Measurements from ENCODE around the gene CASP3. TPM values are rescaled to one million over a fixed set of nuclear protein-coding genes. Genes with fewer than 3 reads are reported as not detected.
A peak's percentile ranks its signal among the peaks of the same experiment; 100 is the strongest.

Gene CASP3
- total and polyA plus RNA-seq, 11 donors, result 7.3 to 32.0 (median 15.8) TPM

DNA sequence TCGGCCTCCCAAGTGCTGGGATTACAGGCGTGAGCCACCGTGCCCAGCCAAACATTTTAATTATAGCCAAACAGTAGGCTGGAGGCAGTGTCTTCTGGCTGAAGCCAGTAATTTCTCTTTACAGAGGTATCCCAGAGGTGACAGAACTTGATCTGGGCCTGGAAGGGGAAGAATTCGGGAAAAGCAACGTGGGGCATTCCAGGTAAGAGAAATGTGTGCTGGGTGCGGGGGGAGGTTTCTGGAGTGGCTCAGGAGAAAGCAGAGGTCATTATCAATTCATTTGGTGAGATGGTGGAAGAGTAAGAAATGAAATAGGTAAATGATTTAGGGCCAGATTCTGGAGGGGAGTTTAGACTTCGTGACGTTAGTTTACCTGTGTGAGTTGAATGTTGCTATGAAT lies 2.7 kb upstream of the CASP3 start:
- Histone ChIP-seq H3K36me3 (peaks cover 0 to 12% (median under 1%) of the 10 kb centered on the region in 9 donors), H3K27me3 (no peaks in the 10 kb centered on the region), H3K9me3 (no peaks in the 10 kb centered on the region), H3K4me1 (peaks cover 5 to 39% (median 23%) of the 10 kb centered on the region in 12 donors), H3K27ac (no peak overlapping the region), H3K4me3 (no peak overlapping the region)
- intact Hi-C loops (cut with DNase I), result loop anchor here in 1 of 10 donors (10.0 kb wide), 1 partner anchor 173 kb away; the partner anchor contains the start of gene ACSL1
- TF ChIP-seq POLR2A (IDR thresholded peaks at IDR 0.05), result no peak
- TF ChIP-seq, protein P1, sequence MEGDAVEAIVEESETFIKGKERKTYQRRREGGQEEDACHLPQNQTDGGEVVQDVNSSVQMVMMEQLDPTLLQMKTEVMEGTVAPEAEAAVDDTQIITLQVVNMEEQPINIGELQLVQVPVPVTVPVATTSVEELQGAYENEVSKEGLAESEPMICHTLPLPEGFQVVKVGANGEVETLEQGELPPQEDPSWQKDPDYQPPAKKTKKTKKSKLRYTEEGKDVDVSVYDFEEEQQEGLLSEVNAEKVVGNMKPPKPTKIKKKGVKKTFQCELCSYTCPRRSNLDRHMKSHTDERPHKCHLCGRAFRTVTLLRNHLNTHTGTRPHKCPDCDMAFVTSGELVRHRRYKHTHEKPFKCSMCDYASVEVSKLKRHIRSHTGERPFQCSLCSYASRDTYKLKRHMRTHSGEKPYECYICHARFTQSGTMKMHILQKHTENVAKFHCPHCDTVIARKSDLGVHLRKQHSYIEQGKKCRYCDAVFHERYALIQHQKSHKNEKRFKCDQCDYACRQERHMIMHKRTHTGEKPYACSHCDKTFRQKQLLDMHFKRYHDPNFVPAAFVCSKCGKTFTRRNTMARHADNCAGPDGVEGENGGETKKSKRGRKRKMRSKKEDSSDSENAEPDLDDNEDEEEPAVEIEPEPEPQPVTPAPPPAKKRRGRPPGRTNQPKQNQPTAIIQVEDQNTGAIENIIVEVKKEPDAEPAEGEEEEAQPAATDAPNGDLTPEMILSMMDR (IDR thresholded peaks at IDR 0.05), result no peak
- ATAC-seq (no peak), DNase-seq (no peak)
- 91 to 97% (median 93%) methylated on average over 8 of the region's 8 CpGs for WGBS, 4 donors

DNA sequence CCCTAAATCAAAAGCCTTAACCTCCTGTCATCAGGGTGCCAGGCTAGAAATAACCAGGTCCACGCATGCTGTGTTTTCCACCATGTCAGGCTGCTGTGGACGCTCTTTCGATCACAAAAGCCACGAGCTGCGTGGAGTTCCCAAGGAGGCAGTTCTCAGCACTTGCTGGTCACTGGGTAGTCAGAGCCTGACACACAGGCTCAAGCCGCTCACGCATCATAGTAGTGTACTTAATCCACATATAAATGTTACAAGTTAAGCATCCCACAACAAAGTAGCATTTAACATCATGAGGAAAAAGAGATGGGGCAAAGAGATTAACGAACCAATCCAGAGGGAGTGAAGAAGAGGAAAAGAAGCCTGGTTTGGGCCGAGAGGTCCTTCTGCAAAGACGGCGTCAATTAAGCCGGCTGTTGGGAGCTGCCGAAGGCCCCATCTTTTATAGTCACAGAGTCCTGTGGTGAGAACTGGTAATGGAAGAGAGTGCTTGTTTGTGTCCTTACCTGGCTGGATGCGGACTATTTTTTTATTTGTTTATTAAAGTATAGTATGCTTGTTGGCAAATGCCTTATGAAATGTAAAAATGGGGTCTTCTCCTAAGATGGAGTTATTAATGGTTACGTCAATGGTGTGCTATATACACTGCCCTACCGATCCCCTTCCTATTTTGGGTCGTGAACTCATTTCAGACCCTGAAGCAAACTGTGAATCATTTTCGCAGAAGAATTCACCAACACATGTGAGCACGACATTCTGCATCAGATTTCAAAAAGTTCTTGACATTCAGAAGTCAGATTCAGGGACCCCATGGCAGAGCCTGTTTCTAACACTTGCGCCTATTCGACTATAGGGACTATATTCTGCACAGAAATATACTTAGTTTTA lies 966 bp upstream of the CASP3 start:
- TF ChIP-seq, protein P1 (IDR thresholded peaks at IDR 0.05), result no peak
- TF ChIP-seq POLR2A (IDR thresholded peaks at IDR 0.05), result no peak
- H3K27me3 ChIP-seq, result no peaks in the 10 kb centered on the region
- ATAC-seq (peak; percentile 3 to 31 (median 14)), DNase-seq (peak in 2 of 5 donors; percentile 15 to 27)
- peak overlapping the region; percentile 59 to 99 (median 95) for H3K27ac ChIP-seq
- no peaks in the 10 kb centered on the region for H3K9me3 ChIP-seq
- H3K36me3 ChIP-seq, result peaks cover 0 to 24% (median 0%) of the 10 kb centered on the region in 9 donors
- intact Hi-C loops (cut with DNase I), result loop anchor here (1.0 to 10.0 kb wide), 16 partner anchors 82 to 388 kb away; partner anchors contain the start of genes CENPU (in 8 of the 10), IRF2 (in 4 of the 10) and ACSL1 (in 2 of the 10)
- peaks cover 5 to 44% (median 39%) of the 10 kb centered on the region in 12 donors for H3K4me1 ChIP-seq
- 33 to 37% (median 34%) methylated on average over 21 of the region's 21 CpGs for WGBS, 4 donors
- H3K4me3 ChIP-seq, result peak overlapping the region; percentile 63 to 94 (median 80)

DNA sequence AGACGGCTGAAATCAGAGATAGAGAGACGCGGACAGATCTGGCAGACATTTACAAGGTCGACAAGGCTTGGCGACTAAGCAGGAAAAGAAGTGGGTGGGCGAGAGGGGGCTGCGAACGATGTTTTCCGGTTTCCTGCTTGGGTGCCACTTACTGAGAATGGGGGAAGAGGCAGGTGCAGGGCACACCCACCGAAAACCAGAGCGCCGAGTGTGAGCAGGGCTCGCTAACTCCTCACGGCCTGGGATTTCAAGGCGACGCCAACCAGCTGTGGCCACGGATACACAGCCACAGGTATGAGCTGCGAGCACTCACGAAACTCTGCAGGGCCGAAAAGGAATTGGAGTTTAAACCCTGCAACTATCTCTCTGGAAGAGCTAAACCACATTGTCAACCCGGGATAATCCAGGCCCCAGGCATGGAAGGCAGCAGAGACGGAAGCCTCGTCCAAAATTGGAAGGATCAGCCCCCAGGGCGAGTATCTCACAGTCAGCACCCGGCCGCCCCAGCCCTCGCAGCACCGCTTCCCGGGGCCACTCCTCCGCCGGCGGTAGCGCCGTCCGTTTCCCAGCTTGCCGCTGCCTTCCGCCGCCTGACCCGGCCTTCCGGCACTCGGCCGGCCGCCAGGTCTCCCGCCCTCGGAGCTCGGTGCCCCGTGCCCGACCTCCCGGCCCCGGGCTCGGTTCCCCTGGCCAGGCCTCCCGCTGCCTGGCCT lies 778 bp downstream of the CASP3 start:
- peaks cover 5 to 60% (median 53%) of the 10 kb centered on the region in 12 donors for H3K4me1 ChIP-seq
- ATAC-seq, result peak; percentile 20 to 64 (median 61)

More for the DNA sequence above, 778 bp downstream of the CASP3 start:
- TF ChIP-seq POLR2A (IDR thresholded peaks at IDR 0.05), result no peak
- TF ChIP-seq, protein P1 (IDR thresholded peaks at IDR 0.05), result no peak
- H3K9me3 ChIP-seq, result no peaks in the 10 kb centered on the region
- peak overlapping the region; percentile 89 to 99 (median 98) for H3K27ac ChIP-seq
- H3K27me3 ChIP-seq, result no peaks in the 10 kb centered on the region
- peak; percentile 80 to 87 (median 80) for DNase-seq
- WGBS, 4 donors, result 0 to 1% (median 1%) methylated on average over 40 to 52 of the region's 52 CpGs
- peaks cover 0 to 38% (median 0%) of the 10 kb centered on the region in 9 donors for H3K36me3 ChIP-seq
- intact Hi-C loops (cut with DNase I), result loop anchor here (1.0 to 10.0 kb wide), 16 partner anchors 84 to 386 kb away; partner anchors contain the start of genes CENPU (in 8 of the 10), IRF2 (in 4 of the 10) and ACSL1 (in 1 of the 10)
- H3K4me3 ChIP-seq, result peak overlapping the region; percentile 47 to 95 (median 86)
